Caco-2 (cell line): ENCODE results near the gene KYNU. TPM values are rescaled to one million over a fixed set of nuclear protein-coding genes. Genes with fewer than 3 reads are reported as not detected.

ENCODE experiments used
- BruUV-seq: library from RNA; stranded (reverse); fragments of 400-500 nt; replicated peaks from 2 replicates; lab custom pipeline; 2021; lab: Mats Ljungman, UMichigan
- CTCF ChIA-PET: fragments of 300-600 bp; sonication (Branson Sonifier 250); formaldehyde crosslinking; loops from one replicate; lab custom pipeline; 2022; ENCODE audit warnings: antibody characterized with exemption; lab: Charles Lee
- POLR2A ChIA-PET: fragments of 300-600 bp; sonication (Branson Sonifier 250); formaldehyde crosslinking; loops from one replicate; lab custom pipeline; 2022; ENCODE audit warnings: antibody characterized with exemption; lab: Charles Lee
- DNase-seq, 2 experiments: peaks; one replicate each; pipeline versions ENCODE4 v3.0.0 to v3.0.0-alpha.2; 2020 to 2022
- H3K27me3 ChIP-seq: replicated peaks from 2 replicates; pipeline ENCODE4 v1.6.0; 2011; ENCODE audit warnings: low read length; ENCODE audit not compliant: control insufficient read depth, insufficient read depth
- H3K36me3 ChIP-seq: 2 replicates; pipeline ENCODE4 v1.5.1; 2011; ENCODE audit warnings: low read length; ENCODE audit not compliant: control insufficient read depth, insufficient read depth
- H3K4me1 ChIP-seq: fragments of 250-450 bp; sonication (Bioruptor Pico); 2 replicates; pipeline ENCODE4 v1.5.1; 2020; ENCODE audit warnings: mild to moderate bottlenecking
- H3K4me3 ChIP-seq: 2 replicates; pipeline ENCODE4 v1.5.1; 2011; ENCODE audit warnings: low read depth, mild to moderate bottlenecking, control low read depth, low read length
- H3K9me3 ChIP-seq: fragments of 250-450 bp; sonication (Bioruptor Pico); 2 replicates; pipeline ENCODE4 v1.5.1; 2020; ENCODE audit warnings: mild to moderate bottlenecking, moderate library complexity
- H3K27ac Mint-ChIP-seq: one replicate; pipeline ENCODE4 v1.8.0; 2022; ENCODE audit warnings: mixed read lengths; ENCODE audit not compliant: unreplicated experiment
- H3K27me3 Mint-ChIP-seq: one replicate; pipeline ENCODE4 v1.8.0; 2022; ENCODE audit warnings: mixed read lengths; ENCODE audit not compliant: insufficient read depth, unreplicated experiment
- H3K36me3 Mint-ChIP-seq: one replicate; pipeline ENCODE4 v1.8.0; 2022; ENCODE audit warnings: mild to moderate bottlenecking, mixed read lengths; ENCODE audit not compliant: insufficient read depth, unreplicated experiment
- H3K4me1 Mint-ChIP-seq: one replicate; pipeline ENCODE4 v1.8.0; 2022; ENCODE audit warnings: low read depth, mixed read lengths; ENCODE audit not compliant: unreplicated experiment
- H3K4me3 Mint-ChIP-seq: one replicate; pipeline ENCODE4 v1.8.0; 2022; ENCODE audit warnings: mild to moderate bottlenecking, moderate library complexity, mixed read lengths; ENCODE audit not compliant: unreplicated experiment
- H3K9me3 Mint-ChIP-seq: one replicate; pipeline ENCODE4 v1.8.0; 2022; ENCODE audit warnings: mixed read lengths; ENCODE audit not compliant: unreplicated experiment
- intact Hi-C: fragments of 100-400 bp; cut with micrococcal nuclease; formaldehyde crosslinking; loops from one replicate; pipeline ENCODE4 v1.10.0; 2022; ENCODE audit not compliant: unreplicated experiment
- total RNA-seq: library from RNA; stranded (reverse); gene quantifications from 2 replicates; pipeline ENCODE4 v1.2.3, GENCODE V29; 2022
- TF ChIP-seq, protein P1 (sequence below), 2 experiments: fragments of 200-600 bp in 1 of 2; IDR thresholded peaks; 1 replicate in 1 of 2; 2 replicates in 1 of 2; pipeline versions ENCODE4 v1.5.1 to v1.8.0; 2011 to 2022; ENCODE audit warnings: antibody characterized with exemption in 1 of 2, control low read depth in 1 of 2, inconsistent platforms in 1 of 2, low read depth in 1 of 2, low read length in 1 of 2, mild to moderate bottlenecking in 1 of 2, moderate library complexity in 1 of 2; ENCODE audit not compliant: insufficient read depth in 1 of 2, severe bottlenecking in 1 of 2, unreplicated experiment in 1 of 2

The KYNU gene
- total RNA-seq, 1 experiment from 2014 or later = 4.3 TPM

DNA sequence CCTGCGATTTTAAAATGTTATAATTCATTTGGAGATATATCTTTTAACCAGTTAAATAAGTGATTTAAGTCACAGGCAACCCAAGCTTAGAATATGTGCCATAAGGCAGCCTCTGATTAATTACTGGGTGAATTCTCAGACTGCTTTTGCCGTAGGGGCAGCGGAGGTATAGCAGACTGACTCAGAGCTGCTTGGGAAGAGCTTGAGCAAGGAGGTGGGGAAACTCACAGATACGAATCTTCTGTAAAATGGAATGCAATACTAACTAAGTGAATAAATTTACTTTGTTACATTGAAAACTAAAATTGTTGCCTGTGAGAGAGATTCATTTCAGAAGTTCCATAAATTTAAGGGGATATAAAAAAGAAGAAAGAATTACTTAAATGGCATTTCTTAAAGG lies 115.4 kb downstream of the KYNU start:
- Mint-ChIP-seq H3K4me1 (no peaks in the 10 kb centered on the region), H3K27me3 (peaks cover 4% of the 10 kb centered on the region), H3K4me3 (no peak overlapping the region), H3K9me3 (no peaks in the 10 kb centered on the region), H3K27ac (no peak overlapping the region), H3K36me3 (no peaks in the 10 kb centered on the region)
- TF ChIP-seq, protein P1, sequence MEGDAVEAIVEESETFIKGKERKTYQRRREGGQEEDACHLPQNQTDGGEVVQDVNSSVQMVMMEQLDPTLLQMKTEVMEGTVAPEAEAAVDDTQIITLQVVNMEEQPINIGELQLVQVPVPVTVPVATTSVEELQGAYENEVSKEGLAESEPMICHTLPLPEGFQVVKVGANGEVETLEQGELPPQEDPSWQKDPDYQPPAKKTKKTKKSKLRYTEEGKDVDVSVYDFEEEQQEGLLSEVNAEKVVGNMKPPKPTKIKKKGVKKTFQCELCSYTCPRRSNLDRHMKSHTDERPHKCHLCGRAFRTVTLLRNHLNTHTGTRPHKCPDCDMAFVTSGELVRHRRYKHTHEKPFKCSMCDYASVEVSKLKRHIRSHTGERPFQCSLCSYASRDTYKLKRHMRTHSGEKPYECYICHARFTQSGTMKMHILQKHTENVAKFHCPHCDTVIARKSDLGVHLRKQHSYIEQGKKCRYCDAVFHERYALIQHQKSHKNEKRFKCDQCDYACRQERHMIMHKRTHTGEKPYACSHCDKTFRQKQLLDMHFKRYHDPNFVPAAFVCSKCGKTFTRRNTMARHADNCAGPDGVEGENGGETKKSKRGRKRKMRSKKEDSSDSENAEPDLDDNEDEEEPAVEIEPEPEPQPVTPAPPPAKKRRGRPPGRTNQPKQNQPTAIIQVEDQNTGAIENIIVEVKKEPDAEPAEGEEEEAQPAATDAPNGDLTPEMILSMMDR (IDR thresholded peaks at IDR 0.05; ENCODE audit: insufficient read depth in 1 of 2, low read depth in 1 of 2, low read length in 1 of 2, severe bottlenecking in 1 of 2, unreplicated experiment in 1 of 2) = no peak
- Histone ChIP-seq H3K4me1 (no peaks in the 10 kb centered on the region; the same call in 1 of the 2 replicates), H3K9me3 (no peaks in the 10 kb centered on the region), H3K36me3 (no peaks in the 10 kb centered on the region), H3K27me3 (no peaks in the 10 kb centered on the region), H3K4me3 (no peak overlapping the region)
- intact Hi-C loops = no loop called here
- CTCF ChIA-PET = no interaction called here
- BruUV-seq = no TSS peak
- POLR2A ChIA-PET = no interaction called here
- no peak for DNase-seq

DNA sequence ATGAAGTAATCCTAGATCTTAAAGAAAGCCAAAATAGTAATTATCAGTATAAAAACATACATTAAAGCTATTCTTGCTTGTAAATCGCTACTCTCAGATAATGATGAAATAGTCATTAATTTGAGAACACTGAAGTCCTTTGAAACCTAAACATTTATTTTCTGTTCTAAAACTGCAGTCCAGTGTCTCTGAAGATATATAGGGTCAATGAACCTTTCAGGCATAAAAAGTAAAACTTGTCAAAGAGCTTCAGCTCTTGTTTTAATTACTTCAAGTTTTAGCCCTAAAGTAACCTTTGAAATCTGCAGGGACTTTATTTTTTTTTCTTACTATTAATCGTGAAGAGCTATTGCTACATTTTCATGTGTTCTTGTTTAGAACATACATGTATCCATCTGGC lies 116.3 kb downstream of the KYNU start:
- H3K27me3 Mint-ChIP-seq = peaks cover 4% of the 10 kb centered on the region
- Histone ChIP-seq H3K4me3 (no peak overlapping the region), H3K4me1 (no peaks in the 10 kb centered on the region; the same call in 1 of the 2 replicates), H3K36me3 (no peaks in the 10 kb centered on the region), H3K27me3 (no peaks in the 10 kb centered on the region), H3K9me3 (no peaks in the 10 kb centered on the region)
- TF ChIP-seq, protein P1 (IDR thresholded peaks at IDR 0.05; ENCODE audit: insufficient read depth in 1 of 2, low read depth in 1 of 2, low read length in 1 of 2, severe bottlenecking in 1 of 2, unreplicated experiment in 1 of 2) = no peak
- no peak for DNase-seq
- no peaks in the 10 kb centered on the region for H3K9me3 Mint-ChIP-seq
- POLR2A ChIA-PET = no interaction called here
- H3K4me1 Mint-ChIP-seq = no peaks in the 10 kb centered on the region
- intact Hi-C loops = no loop called here
- no peaks in the 10 kb centered on the region for H3K36me3 Mint-ChIP-seq
- CTCF ChIA-PET = no interaction called here
- BruUV-seq = no TSS peak
- no peak overlapping the region for H3K4me3 Mint-ChIP-seq
- H3K27ac Mint-ChIP-seq = no peak overlapping the region

DNA sequence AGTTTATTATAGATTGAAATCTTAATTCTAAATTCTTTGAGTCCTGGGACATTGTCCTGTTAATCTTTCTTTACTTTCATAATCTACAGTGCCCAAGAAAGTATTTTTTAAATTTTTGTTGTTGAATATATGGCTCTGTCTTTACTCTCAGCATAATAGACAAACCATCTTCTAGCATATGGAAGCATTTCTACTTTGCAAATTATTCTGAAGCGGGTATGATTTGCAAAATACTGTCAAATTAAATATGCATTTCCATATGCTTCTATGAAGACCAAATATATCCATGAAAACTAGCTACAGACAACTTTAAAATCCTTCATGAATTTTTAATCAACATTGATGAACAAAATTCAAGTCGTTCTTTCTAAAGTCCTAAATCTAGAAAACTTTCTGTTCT lies 117.2 kb downstream of the KYNU start:
- DNase-seq = no peak
- H3K9me3 ChIP-seq = no peaks in the 10 kb centered on the region
- Mint-ChIP-seq H3K27me3 (peaks cover 4% of the 10 kb centered on the region), H3K27ac (no peak overlapping the region), H3K4me1 (no peaks in the 10 kb centered on the region), H3K4me3 (no peak overlapping the region), H3K9me3 (no peaks in the 10 kb centered on the region), H3K36me3 (no peaks in the 10 kb centered on the region)
- no peak overlapping the region for H3K4me3 ChIP-seq
- H3K4me1 ChIP-seq = no peaks in the 10 kb centered on the region
- intact Hi-C loops = no loop called here
- no peaks in the 10 kb centered on the region for H3K27me3 ChIP-seq
- no peaks in the 10 kb centered on the region for H3K36me3 ChIP-seq
- POLR2A ChIA-PET = no interaction called here
- BruUV-seq = no TSS peak
- TF ChIP-seq, protein P1 (IDR thresholded peaks at IDR 0.05; ENCODE audit: insufficient read depth in 1 of 2, low read depth in 1 of 2, low read length in 1 of 2, severe bottlenecking in 1 of 2, unreplicated experiment in 1 of 2) = no peak
- CTCF ChIA-PET = no interaction called here
